Activated CD4-positive, CD25-positive, alpha-beta regulatory T cell (primary cell): ENCODE results near the gene MORN5.

Experiments used
- DNase-seq, 4 experiments: peaks; one replicate each; lab custom pipeline; 2025; lab: John Stamatoyannopoulos, UW

MORN5 gene

GRCh38 chr9:122124528-122124927 lies 35.2 kb upstream of the MORN5 start:
- DNase-seq, result no peak

- peak; percentile 48 to 66 (median 59) for DNase-seq
Observed at GRCh38 chr9:122125158-122125508, 34.6 kb upstream of the MORN5 start.

DNA sequence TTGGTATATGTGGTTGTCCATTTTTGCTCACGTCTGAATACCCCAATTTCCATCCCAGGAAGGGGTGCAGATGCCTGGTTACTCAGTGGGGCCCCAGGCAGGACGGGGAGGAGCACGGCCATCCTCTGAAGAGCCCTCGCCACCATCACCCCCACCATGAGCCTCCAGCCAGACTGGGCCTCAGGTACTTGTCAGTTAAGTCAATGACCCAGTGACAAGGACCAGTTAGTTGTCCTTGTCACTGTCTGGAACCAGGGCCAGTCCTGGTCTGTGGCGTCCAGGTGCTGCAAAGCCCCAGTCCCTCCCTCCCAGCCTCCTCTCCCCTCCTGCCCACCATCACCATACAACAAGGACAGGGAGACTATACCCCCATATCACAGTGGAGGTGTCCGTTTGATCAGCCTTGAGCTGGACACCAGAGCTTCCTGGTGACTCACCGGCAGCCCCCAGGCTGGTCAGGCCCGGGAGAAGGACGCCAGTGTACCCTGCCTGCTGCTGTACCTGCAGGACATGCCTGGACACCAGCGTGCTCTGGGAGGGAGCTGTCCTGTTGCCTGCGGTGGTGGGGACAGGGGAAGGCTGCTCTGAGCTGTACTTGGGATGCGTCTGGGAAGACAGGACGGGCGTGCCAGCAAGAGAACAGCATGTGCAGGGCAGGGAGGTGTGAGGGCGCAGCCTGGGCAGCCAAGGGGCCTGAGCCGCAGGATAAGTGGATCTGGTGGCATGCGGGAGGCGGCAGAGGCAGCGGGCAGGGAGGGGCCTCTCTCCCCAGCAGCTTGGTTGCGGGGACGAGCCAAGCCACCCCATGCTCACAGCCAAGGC lies 34.0 kb upstream of the MORN5 start:
- DNase-seq, result no peak

GRCh38 chr9:122126331-122127261 lies 33.1 kb upstream of the MORN5 start:
- DNase-seq, result no peak

DNA sequence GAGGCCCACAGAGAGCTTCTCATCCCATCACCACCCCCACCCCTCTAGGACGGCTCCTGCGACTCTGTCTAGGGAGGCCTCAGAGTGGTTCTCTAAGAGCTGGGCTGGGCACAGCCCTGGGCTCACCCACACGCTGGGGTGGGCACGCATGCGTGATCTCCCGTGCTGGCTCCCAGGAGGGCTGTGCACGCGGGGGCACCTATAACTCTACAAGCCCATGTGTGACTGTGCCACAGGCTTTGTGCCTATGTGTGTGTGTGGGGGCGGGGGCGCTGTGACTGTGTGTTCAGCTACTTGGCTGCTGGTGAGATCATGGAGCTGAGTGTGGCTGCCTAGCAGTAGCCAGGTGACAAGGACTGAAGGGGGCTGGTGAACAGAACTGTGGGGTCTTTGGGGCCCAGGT lies 32.3 kb upstream of the MORN5 start:
- no peak for DNase-seq

DNA sequence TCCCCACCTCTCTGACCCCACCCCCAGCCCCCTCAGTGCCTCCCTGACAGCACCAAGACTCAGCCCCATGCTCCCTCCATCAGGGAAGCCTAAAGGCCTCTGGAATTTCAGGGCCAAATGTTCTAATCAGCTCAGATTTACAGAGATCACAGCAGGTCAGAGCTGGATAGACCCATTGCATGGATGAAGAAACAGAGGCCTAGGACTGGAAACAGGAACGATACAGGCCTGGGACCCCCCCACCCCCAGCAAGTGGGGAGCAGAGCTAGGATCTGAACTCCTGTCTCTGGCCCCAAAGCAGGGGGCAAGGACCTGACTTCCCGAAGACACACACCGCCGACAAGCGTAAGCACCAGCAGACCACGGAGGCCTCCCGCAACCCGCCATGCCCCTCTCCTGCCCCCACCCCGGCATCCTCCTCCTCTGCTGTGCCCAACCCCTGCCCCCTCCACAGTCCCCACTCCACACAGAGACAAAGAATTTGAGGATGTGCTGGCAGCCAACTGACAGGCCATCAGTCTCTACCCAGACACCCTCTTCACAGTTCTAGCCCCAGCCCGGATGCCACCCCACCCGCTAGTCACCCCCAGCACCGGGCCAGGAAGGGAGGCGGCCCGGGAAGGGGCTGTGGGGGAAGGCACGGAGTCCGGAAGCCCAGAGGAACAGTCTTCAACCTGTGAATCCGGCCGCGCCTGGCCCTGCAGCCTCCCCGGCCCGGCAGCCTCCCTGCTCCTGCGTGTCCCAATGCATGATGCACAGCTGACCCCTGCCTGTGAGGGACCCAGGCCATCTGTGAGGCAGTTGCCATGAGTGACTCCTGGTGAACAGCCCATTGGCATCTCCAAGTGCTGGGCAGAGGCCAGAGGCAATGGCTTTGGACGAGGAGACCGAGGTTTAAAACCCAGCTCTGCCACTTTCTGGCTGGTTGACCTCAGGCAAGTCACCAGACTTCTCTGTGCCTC lies 31.4 kb upstream of the MORN5 start:
- no peak for DNase-seq

DNA sequence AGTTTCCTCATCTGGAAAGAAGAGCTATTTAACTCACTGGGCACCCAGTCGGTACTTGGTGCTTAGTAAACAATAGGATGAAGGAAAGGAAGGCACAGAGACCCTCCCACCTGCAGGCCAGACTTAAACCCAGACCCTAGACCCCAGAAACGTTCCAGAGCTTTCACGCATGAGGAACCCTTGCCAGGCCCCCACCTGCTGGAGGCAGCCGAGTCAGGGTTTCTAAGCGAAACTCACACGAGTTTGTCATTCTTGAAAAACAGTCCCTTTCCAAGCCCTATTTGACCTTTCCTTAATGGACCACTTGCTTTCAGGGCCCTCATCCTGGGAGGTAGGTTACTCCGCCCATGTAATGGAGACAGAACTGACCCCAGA lies 30.8 kb upstream of the MORN5 start:
- DNase-seq, result no peak

- no peak for DNase-seq
Observed at GRCh38 chr9:122129969-122130368, 29.7 kb upstream of the MORN5 start.

GRCh38 chr9:122130837-122131236 lies 28.9 kb upstream of the MORN5 start:
- no peak for DNase-seq

GRCh38 chr9:122131401-122132001 lies 28.2 kb upstream of the MORN5 start:
- no peak for DNase-seq

- DNase-seq, result no peak
Observed at GRCh38 chr9:122132539-122132938, 27.2 kb upstream of the MORN5 start.

GRCh38 chr9:122133263-122133983 lies 26.3 kb upstream of the MORN5 start:
- no peak for DNase-seq

- DNase-seq, result no peak
Observed at GRCh38 chr9:122133984-122134535, 25.6 kb upstream of the MORN5 start.

DNA sequence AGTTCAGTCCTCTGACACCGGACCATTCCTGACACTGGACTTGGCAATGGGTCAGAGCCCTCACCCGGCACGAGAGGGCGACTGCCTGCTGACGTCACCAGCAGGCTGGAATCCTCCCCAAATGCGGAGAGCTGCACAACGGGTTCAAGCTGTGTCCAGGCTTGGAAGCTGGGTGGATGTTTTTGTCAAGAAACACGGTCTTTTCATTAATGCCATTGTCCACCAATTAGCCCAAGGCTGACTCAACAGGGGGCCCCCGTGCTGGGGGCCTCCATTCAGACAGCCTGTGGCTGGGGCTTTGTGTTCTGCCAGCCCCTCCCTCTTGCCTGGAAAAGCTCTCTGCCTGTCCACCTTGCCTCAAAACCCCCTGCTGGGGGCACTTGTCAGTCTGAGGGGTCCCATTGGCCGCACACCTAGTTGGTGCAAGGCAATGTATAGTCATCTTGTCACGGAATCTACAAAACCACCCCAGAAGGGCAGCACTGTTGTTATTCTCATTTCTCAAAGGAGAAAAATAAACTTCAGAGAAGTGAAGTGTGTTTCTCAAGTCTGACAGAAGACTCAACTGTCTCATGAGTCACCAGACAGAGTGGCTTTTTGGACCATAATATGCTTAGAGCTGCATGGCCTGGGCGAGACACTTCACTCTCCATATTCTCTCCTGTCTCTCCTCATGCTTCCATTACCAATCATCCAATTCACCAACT lies 24.7 kb upstream of the MORN5 start:
- no peak for DNase-seq

DNA sequence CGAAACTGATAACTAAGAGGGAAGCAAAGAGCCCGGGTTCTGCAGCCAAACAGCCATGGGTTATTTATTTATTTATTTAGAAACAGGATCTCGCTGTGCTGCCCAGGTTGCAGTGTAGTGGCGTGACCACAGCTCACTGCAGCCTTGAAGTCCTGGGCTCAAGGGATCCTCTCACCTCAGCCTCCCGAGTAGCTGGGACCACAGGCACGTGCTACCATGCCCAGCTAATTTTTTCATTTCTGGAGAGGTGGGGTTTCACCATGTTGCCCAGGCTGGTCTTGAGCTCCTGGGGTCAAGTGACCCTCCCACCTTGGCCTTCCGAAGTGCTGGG lies 24.2 kb upstream of the MORN5 start:
- no peak for DNase-seq

DNA sequence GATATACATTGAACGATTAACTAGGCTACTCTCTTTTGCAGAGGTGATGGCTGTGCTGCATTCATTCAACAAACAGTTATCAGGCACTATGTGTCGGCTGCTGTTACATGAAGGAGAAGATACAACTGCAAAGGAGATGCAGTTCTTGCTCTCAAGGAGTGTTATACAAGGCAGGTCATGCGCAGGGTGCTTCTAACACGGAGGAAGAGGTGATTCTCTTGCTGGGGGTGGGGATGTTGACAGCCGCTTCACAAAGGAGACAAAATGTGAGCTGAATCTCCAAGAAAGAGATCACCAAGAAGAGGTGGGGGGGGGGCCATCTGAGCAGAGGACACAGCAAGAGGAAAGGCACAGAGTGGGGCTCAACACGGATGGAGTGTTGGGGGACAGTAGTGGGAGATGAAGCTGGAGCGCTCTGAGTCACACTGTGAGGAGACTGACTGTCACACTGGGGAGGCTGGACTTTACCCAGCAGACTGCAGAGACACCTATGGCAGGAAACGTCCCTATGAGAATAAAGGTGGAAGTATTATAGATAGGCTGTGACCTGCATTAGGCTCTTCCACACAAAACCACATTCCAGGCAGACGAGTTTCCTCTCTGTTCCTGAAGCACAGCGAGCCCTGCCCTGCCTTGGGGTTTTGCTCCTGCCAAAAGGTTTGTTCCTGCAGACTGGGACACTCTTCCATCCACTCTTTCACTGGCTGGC lies 21.0 kb upstream of the MORN5 start:
- no peak for DNase-seq

GRCh38 chr9:122140368-122141193 lies 19.1 kb upstream of the MORN5 start:
- DNase-seq, result no peak

- DNase-seq, result no peak
Observed at GRCh38 chr9:122141671-122142070, 18.0 kb upstream of the MORN5 start.

DNA sequence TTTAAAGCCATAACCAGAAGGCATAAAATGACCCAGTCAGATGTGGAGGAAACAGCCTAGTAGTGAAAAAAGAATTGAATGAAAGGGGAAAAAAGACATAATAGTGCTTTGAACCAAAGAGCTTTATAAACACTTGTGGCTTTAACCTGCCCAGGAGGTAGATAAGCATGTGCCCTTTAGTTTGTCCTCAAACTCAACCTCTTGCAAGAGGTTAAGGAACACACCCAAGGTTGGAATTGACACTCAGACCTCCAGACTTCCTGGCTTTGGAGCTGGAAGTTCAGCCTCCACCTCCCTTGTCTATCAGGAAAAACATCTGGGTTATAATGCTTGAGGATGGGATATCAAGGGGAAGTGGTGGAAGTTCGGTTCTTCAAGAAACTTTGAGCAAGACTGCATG lies 16.4 kb upstream of the MORN5 start:
- no peak for DNase-seq
